CD4-positive, alpha-beta T cell (primary cell): ENCODE measurements around the gene BCAR3. TPM values are rescaled to one million over a fixed set of nuclear protein-coding genes. Genes with fewer than 3 reads are reported as not detected.

Experiments used
- ATAC-seq: fragments of 200-7000 bp; cut with Tn5 transposase; one replicate; pipeline ENCODE4 v1.10.0; 2022; ENCODE audit warnings: mild to moderate bottlenecking; ENCODE audit not compliant: poor library complexity
- CTCF ChIA-PET: fragments of 350-600 bp; sonication (Branson Sonifier 250); formaldehyde crosslinking; loops from one replicate; lab custom pipeline; 2021; ENCODE audit warnings: antibody characterized with exemption, inconsistent platforms; lab: Charles Lee
- POLR2A ChIA-PET: fragments of 350-600 bp; sonication (Branson Sonifier 250); formaldehyde crosslinking; loops from one replicate; lab custom pipeline; 2021; ENCODE audit warnings: antibody characterized with exemption, inconsistent platforms; lab: Charles Lee
- DNase-seq, 14 experiments: peaks; one replicate each; pipeline ENCODE4 v3.0.0-alpha.2; 2013 to 2020; ENCODE audit warnings: mixed read lengths in 2 of 14
- H3K27ac ChIP-seq, 2 donors: one replicate each; pipeline versions ENCODE4 v1.5.1 to v1.7.0; 2013; ENCODE audit warnings: low read length in 2 of 2, low read depth in 1 of 2, mild to moderate bottlenecking in 1 of 2
- H3K27me3 ChIP-seq, 2 experiments: 1 replicate in 1 of 2; 2 replicates in 1 of 2; pipeline versions ENCODE4 v1.6.1 to v1.7.0; 2013; ENCODE audit warnings: low read length in 2 of 2, control low read depth in 1 of 2, mild to moderate bottlenecking in 1 of 2, moderate library complexity in 1 of 2; ENCODE audit not compliant: insufficient read depth in 2 of 2, control insufficient read depth in 1 of 2
- H3K36me3 ChIP-seq: one replicate; pipeline ENCODE4 v1.6.1; 2013; ENCODE audit warnings: low read length, control low read depth; ENCODE audit not compliant: insufficient read depth
- H3K4me1 ChIP-seq: one replicate; pipeline ENCODE4 v1.6.1; 2013; ENCODE audit warnings: low read length, control low read depth; ENCODE audit not compliant: insufficient read depth
- H3K4me3 ChIP-seq: one replicate; pipeline ENCODE4 v1.5.1; 2013; ENCODE audit warnings: mild to moderate bottlenecking, low read length, moderate library complexity
- H3K9me3 ChIP-seq, 2 experiments: 1 replicate in 1 of 2; 2 replicates in 1 of 2; pipeline versions ENCODE4 v1.6.1 to v1.7.0; 2013; ENCODE audit warnings: low read length in 2 of 2, mild to moderate bottlenecking in 2 of 2, control low read depth in 1 of 2, moderate library complexity in 1 of 2; ENCODE audit not compliant: control insufficient read depth in 1 of 2, insufficient read depth in 1 of 2
- H3K27ac Mint-ChIP-seq: one replicate; pipeline ENCODE4 v1.8.0; 2020; ENCODE audit warnings: mixed read lengths
- H3K27me3 Mint-ChIP-seq: one replicate; pipeline ENCODE4 v1.8.0; 2021; ENCODE audit warnings: mixed read lengths
- H3K36me3 Mint-ChIP-seq: one replicate; pipeline ENCODE4 v1.8.0; 2021; ENCODE audit warnings: low read depth, mixed read lengths
- H3K4me1 Mint-ChIP-seq: one replicate; pipeline ENCODE4 v1.8.0; 2021; ENCODE audit warnings: low read depth, mixed read lengths
- H3K4me3 Mint-ChIP-seq: one replicate; pipeline ENCODE4 v1.8.0; 2020; ENCODE audit warnings: mild to moderate bottlenecking, mixed read lengths
- H3K9me3 Mint-ChIP-seq: one replicate; pipeline ENCODE4 v1.8.0; 2020; ENCODE audit warnings: mixed read lengths
- intact Hi-C, 2 experiments: fragments of 100-400 bp; cut with DNase I in 1 of 2; cut with micrococcal nuclease in 1 of 2; formaldehyde crosslinking; loops; one replicate each; pipeline versions ENCODE4 v1.15.1 to v1.9.0; 2023 to 2025; cut with DNase I, micrococcal nuclease
- total RNA-seq, 174 experiments: library from RNA in 2 of 174; stranded (reverse) in 2 of 174; gene quantifications; one replicate each; pipeline ENCODE4 v1.2.3 and lab custom pipeline; 2021 to 2026
- TF ChIP-seq, protein P1 (sequence below): fragments of 200-600 bp; IDR thresholded peaks from one replicate; pipeline ENCODE4 v1.8.0; 2022; ENCODE audit warnings: antibody characterized with exemption, mild to moderate bottlenecking

The BCAR3 gene
- total RNA-seq, 2 experiments from 2014 or later: 0.47 to 0.92 TPM

DNA sequence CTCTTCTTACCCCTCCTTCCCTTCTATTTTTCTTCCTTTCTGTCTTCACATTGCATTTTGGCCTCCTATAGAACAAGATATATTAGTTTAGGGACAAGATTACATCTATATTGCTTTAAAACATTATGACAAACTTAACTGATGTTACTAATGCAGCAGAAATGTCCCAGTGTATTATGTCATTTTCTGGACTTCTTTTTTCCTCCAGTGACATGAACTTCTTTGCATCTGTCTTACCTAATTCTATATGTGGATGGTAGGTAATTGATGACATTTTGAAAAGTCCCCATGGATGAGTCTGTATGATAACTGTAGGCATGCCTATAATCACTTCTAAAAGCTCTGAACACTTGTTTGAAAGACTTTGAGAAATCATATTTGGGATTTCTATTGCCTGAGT is 144.2 kb downstream of the BCAR3 start:
- Histone ChIP-seq H3K4me3 (no peak overlapping the region), H3K27me3 (peaks cover 0 to 4% of the 10 kb centered on the region in 2 experiments), H3K4me1 (no peaks in the 10 kb centered on the region), H3K36me3 (no peaks in the 10 kb centered on the region), H3K9me3 (no peaks in the 10 kb centered on the region), H3K27ac (no peak overlapping the region)
- Mint-ChIP-seq H3K4me3 (no peak overlapping the region), H3K4me1 (no peaks in the 10 kb centered on the region), H3K27me3 (no peaks in the 10 kb centered on the region), H3K27ac (no peak overlapping the region), H3K9me3 (no peaks in the 10 kb centered on the region), H3K36me3 (no peaks in the 10 kb centered on the region)
- POLR2A ChIA-PET: no interaction called here
- intact Hi-C loops: no loop called here
- CTCF ChIA-PET: no interaction called here
- ATAC-seq (no peak), DNase-seq (no peak)
- TF ChIP-seq, protein P1, sequence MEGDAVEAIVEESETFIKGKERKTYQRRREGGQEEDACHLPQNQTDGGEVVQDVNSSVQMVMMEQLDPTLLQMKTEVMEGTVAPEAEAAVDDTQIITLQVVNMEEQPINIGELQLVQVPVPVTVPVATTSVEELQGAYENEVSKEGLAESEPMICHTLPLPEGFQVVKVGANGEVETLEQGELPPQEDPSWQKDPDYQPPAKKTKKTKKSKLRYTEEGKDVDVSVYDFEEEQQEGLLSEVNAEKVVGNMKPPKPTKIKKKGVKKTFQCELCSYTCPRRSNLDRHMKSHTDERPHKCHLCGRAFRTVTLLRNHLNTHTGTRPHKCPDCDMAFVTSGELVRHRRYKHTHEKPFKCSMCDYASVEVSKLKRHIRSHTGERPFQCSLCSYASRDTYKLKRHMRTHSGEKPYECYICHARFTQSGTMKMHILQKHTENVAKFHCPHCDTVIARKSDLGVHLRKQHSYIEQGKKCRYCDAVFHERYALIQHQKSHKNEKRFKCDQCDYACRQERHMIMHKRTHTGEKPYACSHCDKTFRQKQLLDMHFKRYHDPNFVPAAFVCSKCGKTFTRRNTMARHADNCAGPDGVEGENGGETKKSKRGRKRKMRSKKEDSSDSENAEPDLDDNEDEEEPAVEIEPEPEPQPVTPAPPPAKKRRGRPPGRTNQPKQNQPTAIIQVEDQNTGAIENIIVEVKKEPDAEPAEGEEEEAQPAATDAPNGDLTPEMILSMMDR: no peak

DNA sequence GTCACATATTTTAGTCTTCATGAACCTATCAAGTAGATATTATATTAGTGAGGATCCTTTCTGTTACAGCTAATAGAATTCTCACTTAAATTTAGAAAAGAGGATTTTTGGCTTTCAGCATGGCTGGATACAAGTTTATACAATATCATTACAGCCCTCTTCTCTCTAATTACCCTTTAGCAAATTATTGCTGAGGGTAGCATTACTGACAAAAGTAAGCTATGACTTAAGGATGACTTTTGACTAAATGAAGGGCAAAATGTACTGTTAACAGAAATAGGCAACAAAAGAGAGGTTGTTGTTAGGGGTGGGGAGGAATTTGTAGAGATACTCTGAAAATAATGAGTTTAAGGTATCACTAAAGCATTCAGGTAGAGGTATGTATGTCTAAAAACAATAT is 148.0 kb downstream of the BCAR3 start:
- H3K4me3 Mint-ChIP-seq: no peak overlapping the region
- POLR2A ChIA-PET: no interaction called here
- DNase-seq (no peak), ATAC-seq (no peak)
- no peaks in the 10 kb centered on the region for H3K36me3 ChIP-seq
- no peaks in the 10 kb centered on the region for H3K27me3 Mint-ChIP-seq
- H3K36me3 Mint-ChIP-seq: no peaks in the 10 kb centered on the region
- no peaks in the 10 kb centered on the region for H3K9me3 ChIP-seq
- H3K27ac Mint-ChIP-seq: no peak overlapping the region
- no peaks in the 10 kb centered on the region for H3K27me3 ChIP-seq
- H3K4me3 ChIP-seq: no peak overlapping the region
- TF ChIP-seq, protein P1: no peak
- H3K9me3 Mint-ChIP-seq: no peaks in the 10 kb centered on the region
- intact Hi-C loops: no loop called here
- CTCF ChIA-PET: no interaction called here
- H3K4me1 Mint-ChIP-seq: no peaks in the 10 kb centered on the region
- no peaks in the 10 kb centered on the region for H3K4me1 ChIP-seq
- no peak overlapping the region for H3K27ac ChIP-seq

DNA sequence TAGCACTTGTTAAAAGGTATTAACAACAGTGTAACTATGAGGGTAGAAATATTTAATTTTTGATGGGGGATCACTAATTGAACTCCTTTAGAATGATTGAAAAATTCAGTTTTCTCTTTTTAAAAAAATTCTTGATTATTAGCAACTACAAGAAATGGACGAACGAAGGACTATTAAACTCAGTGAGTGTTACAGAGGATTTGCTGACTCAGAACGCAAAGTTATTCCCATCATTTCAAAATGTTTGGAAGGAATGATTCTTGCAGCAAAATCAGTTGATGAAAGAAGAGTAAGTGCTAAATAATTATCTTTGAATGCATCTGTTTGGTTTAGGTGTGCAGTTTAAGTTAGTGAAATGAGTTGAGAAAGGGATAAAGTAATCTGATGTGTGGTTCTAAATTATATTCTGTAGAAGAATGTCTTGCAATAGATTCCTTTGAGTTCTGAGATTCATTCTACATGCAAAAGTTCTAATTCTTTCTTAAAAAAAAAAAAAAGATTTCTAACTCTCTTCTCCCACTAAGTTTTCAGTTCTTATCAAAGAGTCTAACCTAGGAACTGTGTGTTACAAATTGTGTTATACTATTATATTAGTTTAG is 148.8 kb downstream of the BCAR3 start:
- Histone ChIP-seq H3K4me1 (no peaks in the 10 kb centered on the region), H3K27ac (no peak overlapping the region), H3K4me3 (no peak overlapping the region), H3K27me3 (no peaks in the 10 kb centered on the region), H3K9me3 (no peaks in the 10 kb centered on the region), H3K36me3 (no peaks in the 10 kb centered on the region)
- Mint-ChIP-seq H3K27ac (no peak overlapping the region), H3K27me3 (no peaks in the 10 kb centered on the region), H3K36me3 (no peaks in the 10 kb centered on the region), H3K4me1 (no peaks in the 10 kb centered on the region), H3K4me3 (no peak overlapping the region), H3K9me3 (no peaks in the 10 kb centered on the region)
- ChIA-PET CTCF (no interaction called here), POLR2A (no interaction called here)
- no peak for DNase-seq
- intact Hi-C loops: no loop called here
- no peak for ATAC-seq
- TF ChIP-seq, protein P1: no peak
